Pancreas (tissue), 10 donors: ENCODE measurements around the gene CSF1. TPM values are rescaled to one million over a fixed set of nuclear protein-coding genes. Genes with fewer than 3 reads are reported as not detected.

Experiments
- ATAC-seq, 4 donors: fragments of 200-7000 bp; cut with Tn5 transposase; one replicate each; pipeline versions ENCODE4 v1.8.0 to v1.9.1; 2020; ENCODE audit warnings: mild to moderate bottlenecking in 4 of 4, moderate library complexity in 4 of 4
- DNase-seq, 6 donors: peaks; one replicate each; pipeline ENCODE4 v3.0.0-alpha.2; 2020
- FAIRE-seq: peaks from 2 replicates; lab custom pipeline; 2012; peaks lifted over from hg19 to GRCh38; lab: Jason Lieb, UNC
- H3K27ac ChIP-seq, 4 donors: fragments of 200-600 bp; sonication (generic); 1 replicate in 3 of 4; 2 replicates in 1 of 4; pipeline versions ENCODE4 v1.5.0 to v1.8.0; 2020
- H3K27me3 ChIP-seq, 4 donors: fragments of 200-600 bp; one replicate each; pipeline ENCODE4 v1.8.0; 2021
- H3K36me3 ChIP-seq, 3 donors: fragments of 200-600 bp; sonication (generic) in 1 of 3; one replicate each; pipeline versions ENCODE4 v1.5.0 to v1.8.0; 2020 to 2021
- H3K4me1 ChIP-seq, 3 donors: fragments of 200-600 bp; one replicate each; pipeline ENCODE4 v1.8.0; 2021
- H3K4me3 ChIP-seq, 4 donors: fragments of 200-600 bp; sonication (generic) in 2 of 4; one replicate each; pipeline versions ENCODE4 v1.5.0 to v1.8.0; 2020 to 2021
- H3K9me3 ChIP-seq, 4 donors: fragments of 200-600 bp; one replicate each; pipeline ENCODE4 v1.8.0; 2021
- WGBS, 2 donors: extraction: QIAGEN DNeasy Blood & Tissue Kit; methylation state at CpG; one replicate each; pipeline ENCODE4 v1.1.7; 2013; 5-methylcytosine and 5-hydroxymethylcytosine counted together
- intact Hi-C, 3 donors: fragments of 100-400 bp; cut with DNase I; formaldehyde crosslinking; loops; one replicate each; pipeline versions ENCODE4 v1.11.1 to v1.14.2; 2022
- polyA plus RNA-seq, 2 donors: library from polyadenylated mRNA; stranded (reverse); fragments of 200-250 nt; gene quantifications; one replicate each; pipeline ENCODE4 v1.2.3, GENCODE V29; 2013
- total RNA-seq, 6 donors: library from RNA; stranded (reverse); fragmentation: NEBNext Ultra II Directional in 4 of 6; extraction: Animal tissue kit (Norgen Biotek cat#: 25700) in 4 of 6; gene quantifications; one replicate each; pipeline versions ENCODE4 v1.2.1 to v1.2.4, GENCODE V29; 2021 to 2023
- TF ChIP-seq, protein P1 (sequence below), 4 donors: fragments of 200-600 bp; sonication (generic) in 3 of 4; IDR thresholded peaks; one replicate each; pipeline versions ENCODE4 v1.5.0 to v1.8.0; 2021; ENCODE audit warnings: antibody characterized with exemption in 4 of 4
- donor health status: healthy with polysubstance abuse.
- donor health status: DM: no; HTN: no; CAD: no; lungs with moderate emphysema.
- donor health status: DM: no; HTN: no; CAD: no.
- donor health status: control.
- donor health status: control.
- donor health status: Bipolar disorder and iron deficiency.
- donor health status: DM: yes; HTN: yes; CAD: no.
- donor health status: DM: no; HTN: no; CAD: no.
- donor health status: DM: no; HTN: no; CAD: no.
- donor health status: DM: yes; HTN: yes; CAD: no.

The CSF1 gene
- total and polyA plus RNA-seq, 8 donors: 6.7 to 38.3 (median 15.6) TPM

DNA sequence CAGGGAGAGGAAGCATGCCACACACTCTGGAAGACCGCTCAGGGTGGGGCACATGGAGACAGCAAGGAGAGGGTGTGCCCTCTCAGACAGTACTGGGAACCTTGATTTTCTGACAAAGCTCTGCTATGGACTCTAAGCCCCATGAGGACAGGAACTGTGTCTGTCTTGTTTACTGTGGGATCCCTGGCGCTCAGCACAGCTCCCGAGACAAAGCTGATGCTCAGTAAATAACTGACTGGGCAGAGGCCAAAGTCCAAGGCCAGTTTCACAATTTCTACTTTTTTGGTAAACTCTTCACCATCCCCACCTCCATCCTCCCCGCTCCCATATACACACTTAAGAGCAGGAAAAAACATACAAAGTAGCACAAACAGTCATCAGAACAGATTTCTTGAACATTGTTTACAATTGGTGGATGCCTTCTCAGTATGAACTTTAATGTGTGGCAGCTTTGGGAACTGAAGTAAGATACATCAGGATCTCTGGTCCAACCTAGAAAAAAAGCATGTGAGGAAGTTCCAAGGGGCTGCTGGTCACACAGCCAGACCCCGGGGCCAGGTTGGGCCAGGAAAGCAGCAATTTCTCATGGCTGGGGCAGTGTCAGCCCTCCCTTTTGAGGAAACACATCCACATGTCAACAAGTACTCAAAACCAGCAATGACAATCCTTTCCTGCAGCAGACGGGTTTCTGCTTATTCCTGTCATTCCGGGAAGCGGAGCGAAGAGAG, 68.3 kb downstream of the CSF1 start:
- H3K27ac ChIP-seq: no peak overlapping the region
- ATAC-seq (no peak), FAIRE-seq (no peak), DNase-seq (no peak)
- TF ChIP-seq, protein P1, sequence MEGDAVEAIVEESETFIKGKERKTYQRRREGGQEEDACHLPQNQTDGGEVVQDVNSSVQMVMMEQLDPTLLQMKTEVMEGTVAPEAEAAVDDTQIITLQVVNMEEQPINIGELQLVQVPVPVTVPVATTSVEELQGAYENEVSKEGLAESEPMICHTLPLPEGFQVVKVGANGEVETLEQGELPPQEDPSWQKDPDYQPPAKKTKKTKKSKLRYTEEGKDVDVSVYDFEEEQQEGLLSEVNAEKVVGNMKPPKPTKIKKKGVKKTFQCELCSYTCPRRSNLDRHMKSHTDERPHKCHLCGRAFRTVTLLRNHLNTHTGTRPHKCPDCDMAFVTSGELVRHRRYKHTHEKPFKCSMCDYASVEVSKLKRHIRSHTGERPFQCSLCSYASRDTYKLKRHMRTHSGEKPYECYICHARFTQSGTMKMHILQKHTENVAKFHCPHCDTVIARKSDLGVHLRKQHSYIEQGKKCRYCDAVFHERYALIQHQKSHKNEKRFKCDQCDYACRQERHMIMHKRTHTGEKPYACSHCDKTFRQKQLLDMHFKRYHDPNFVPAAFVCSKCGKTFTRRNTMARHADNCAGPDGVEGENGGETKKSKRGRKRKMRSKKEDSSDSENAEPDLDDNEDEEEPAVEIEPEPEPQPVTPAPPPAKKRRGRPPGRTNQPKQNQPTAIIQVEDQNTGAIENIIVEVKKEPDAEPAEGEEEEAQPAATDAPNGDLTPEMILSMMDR (IDR thresholded peaks at IDR 0.05): no peak
- whole genome bisulfite sequencing, 2 donors: 71 to 72% methylated on average over 9 of the region's 9 CpGs
- no peaks in the 10 kb centered on the region for H3K27me3 ChIP-seq
- H3K36me3 ChIP-seq: no peaks in the 10 kb centered on the region
- intact Hi-C loops: loop anchor here in 1 of 3 donors (5.0 kb wide), 1 partner anchor 202 kb away; no protein-coding TSS in a partner anchor
- H3K4me1 ChIP-seq: no peaks in the 10 kb centered on the region
- H3K9me3 ChIP-seq: no peaks in the 10 kb centered on the region
- H3K4me3 ChIP-seq: no peak overlapping the region

DNA sequence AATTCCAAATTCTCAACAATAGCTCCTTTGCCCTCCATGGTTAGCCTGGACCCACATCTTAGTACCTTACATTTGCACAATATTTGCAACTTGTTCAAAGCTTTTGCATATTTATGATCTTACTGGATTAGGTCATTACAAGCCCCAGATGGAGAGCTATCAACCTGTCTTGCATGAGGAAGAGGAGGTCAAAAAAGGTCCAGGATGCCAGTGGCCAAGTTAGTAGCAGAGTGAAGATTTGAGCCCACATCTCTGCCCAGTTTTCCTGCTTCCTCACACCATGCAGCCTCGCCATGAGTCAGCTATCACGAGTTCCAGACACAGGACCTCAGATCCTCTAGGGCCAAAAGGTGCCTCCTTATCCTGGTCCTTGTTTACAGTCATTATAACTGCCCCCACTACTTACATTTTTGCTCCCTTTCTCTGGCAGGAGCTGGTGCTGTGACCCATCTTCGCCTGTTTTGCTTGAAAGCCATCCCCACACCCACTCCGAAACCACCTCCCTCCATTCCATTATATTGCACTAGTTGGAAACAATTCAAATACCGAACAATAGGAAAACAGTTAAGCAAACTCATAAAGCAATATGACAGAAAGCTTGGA, 68.9 kb downstream of the CSF1 start:
- ATAC-seq: no peak
- intact Hi-C loops: loop anchor here (2.0 to 10.0 kb wide), 5 partner anchors 202 to 435 kb away; partner anchors contain the start of gene GNAI3 (in 1 of the 3)
- no peaks in the 10 kb centered on the region for H3K36me3 ChIP-seq
- TF ChIP-seq, protein P1 (IDR thresholded peaks at IDR 0.05): no peak
- no peak for DNase-seq
- WGBS, 2 donors: 45 to 51% methylated on average over 5 of the region's 5 CpGs
- no peaks in the 10 kb centered on the region for H3K27me3 ChIP-seq
- H3K27ac ChIP-seq: no peak overlapping the region
- no peaks in the 10 kb centered on the region for H3K4me1 ChIP-seq
- no peak for FAIRE-seq
- H3K4me3 ChIP-seq: no peak overlapping the region
- no peaks in the 10 kb centered on the region for H3K9me3 ChIP-seq

Other genes starting within 250 kb of the CSF1 start
- 10 to 100 TPM; 10.4 to 47.5 (median 27.6) TPM for gene GSTM2, start 242.8 kb upstream of the CSF1 start, total RNA-seq
- 100 to 1,000 TPM; 139 to 193 TPM for gene GSTM2, start 242.8 kb upstream of the CSF1 start, polyA plus RNA-seq
- 10 to 100 TPM in 3 of 6 donors, not detected in 3; 23.3 to 32.1 (median 26.9) TPM for gene GSTM1, start 223.0 kb upstream of the CSF1 start, total RNA-seq
- 10 to 100 TPM; 21.7 to 41.8 TPM for gene GSTM1, start 223.0 kb upstream of the CSF1 start, polyA plus RNA-seq
- 1 to 10 TPM in 3 of 6 donors, under 1 TPM in 3; 0.42 to 4.5 (median 1.1) TPM for gene GSTM5, start 198.6 kb upstream of the CSF1 start, total RNA-seq
- gene GSTM5, start 198.6 kb upstream of the CSF1 start, polyA plus RNA-seq: 1 to 10 TPM; 3.0 to 3.8 TPM
- gene GSTM3, start 169.8 kb upstream of the CSF1 start, total RNA-seq: 10 to 100 TPM; 13.9 to 29.0 (median 19.1) TPM
- gene GSTM3, start 169.8 kb upstream of the CSF1 start, polyA plus RNA-seq: 10 to 100 TPM; 37.2 to 58.1 TPM
- gene EPS8L3, start 146.9 kb upstream of the CSF1 start, total RNA-seq: 1 to 10 TPM in 5 of 6 donors, under 1 TPM in 1; 0.39 to 3.2 (median 1.4) TPM
- 1 to 10 TPM in 1 of 2 donors, under 1 TPM in 1; 0.46 to 4.3 TPM for gene EPS8L3, start 146.9 kb upstream of the CSF1 start, polyA plus RNA-seq
- 10 to 100 TPM; 44.5 to 85.5 (median 50.1) TPM for gene AHCYL1, start 73.9 kb downstream of the CSF1 start, total RNA-seq
- 10 to 100 TPM; 29.8 to 55.1 TPM for gene AHCYL1, start 73.9 kb downstream of the CSF1 start, polyA plus RNA-seq
- 10 to 100 TPM; 10.7 to 24.9 (median 13.1) TPM for gene STRIP1, start 123.8 kb downstream of the CSF1 start, total RNA-seq
- 10 to 100 TPM; 15.9 to 20.4 TPM for gene STRIP1, start 123.8 kb downstream of the CSF1 start, polyA plus RNA-seq
- not detected for gene ALX3, start 159.8 kb downstream of the CSF1 start, total RNA-seq
- gene ALX3, start 159.8 kb downstream of the CSF1 start, polyA plus RNA-seq: under 1 TPM in 1 of 2 donors, not detected in 1; 0.35 TPM
- gene UBL4B, start 201.6 kb downstream of the CSF1 start, total RNA-seq: not detected
- not detected for gene UBL4B, start 201.6 kb downstream of the CSF1 start, polyA plus RNA-seq
- gene SLC6A17, start 239.6 kb downstream of the CSF1 start, total RNA-seq: 1 to 10 TPM in 2 of 6 donors, under 1 TPM in 4; 0.31 to 2.4 (median 0.67) TPM
- 1 to 10 TPM; 2.1 to 7.1 TPM for gene SLC6A17, start 239.6 kb downstream of the CSF1 start, polyA plus RNA-seq